ENCODE data around the gene MAP2K2.

GRCh38 chr19:4102339-4103079 lies 21.4 kb downstream of the MAP2K2 start:
- TF ChIP-seq POLR2A (IDR thresholded peaks at IDR 0.05) (no peak), CTCF (IDR thresholded peaks at IDR 0.05) (no peak)
